CD4-positive, alpha-beta T cell (primary cell): ENCODE results near the gene CARS1. TPM values are rescaled to one million over a fixed set of nuclear protein-coding genes. Genes with fewer than 3 reads are reported as not detected.

Experiments used
- ATAC-seq: fragments of 200-7000 bp; cut with Tn5 transposase; one replicate; pipeline ENCODE4 v1.10.0; 2022; ENCODE audit warnings: mild to moderate bottlenecking; ENCODE audit not compliant: poor library complexity
- CTCF ChIA-PET: fragments of 350-600 bp; sonication (Branson Sonifier 250); formaldehyde crosslinking; loops from one replicate; lab custom pipeline; 2021; ENCODE audit warnings: antibody characterized with exemption, inconsistent platforms; lab: Charles Lee
- POLR2A ChIA-PET: fragments of 350-600 bp; sonication (Branson Sonifier 250); formaldehyde crosslinking; loops from one replicate; lab custom pipeline; 2021; ENCODE audit warnings: antibody characterized with exemption, inconsistent platforms; lab: Charles Lee
- DNase-seq, 14 experiments: peaks; one replicate each; pipeline ENCODE4 v3.0.0-alpha.2; 2013 to 2020; ENCODE audit warnings: mixed read lengths in 2 of 14
- H3K27ac ChIP-seq, 2 donors: one replicate each; pipeline versions ENCODE4 v1.5.1 to v1.7.0; 2013; ENCODE audit warnings: low read length in 2 of 2, low read depth in 1 of 2, mild to moderate bottlenecking in 1 of 2
- H3K27me3 ChIP-seq, 2 experiments: 1 replicate in 1 of 2; 2 replicates in 1 of 2; pipeline versions ENCODE4 v1.6.1 to v1.7.0; 2013; ENCODE audit warnings: low read length in 2 of 2, control low read depth in 1 of 2, mild to moderate bottlenecking in 1 of 2, moderate library complexity in 1 of 2; ENCODE audit not compliant: insufficient read depth in 2 of 2, control insufficient read depth in 1 of 2
- H3K36me3 ChIP-seq: one replicate; pipeline ENCODE4 v1.6.1; 2013; ENCODE audit warnings: low read length, control low read depth; ENCODE audit not compliant: insufficient read depth
- H3K4me1 ChIP-seq: one replicate; pipeline ENCODE4 v1.6.1; 2013; ENCODE audit warnings: low read length, control low read depth; ENCODE audit not compliant: insufficient read depth
- H3K4me3 ChIP-seq: one replicate; pipeline ENCODE4 v1.5.1; 2013; ENCODE audit warnings: mild to moderate bottlenecking, low read length, moderate library complexity
- H3K9me3 ChIP-seq, 2 experiments: 1 replicate in 1 of 2; 2 replicates in 1 of 2; pipeline versions ENCODE4 v1.6.1 to v1.7.0; 2013; ENCODE audit warnings: low read length in 2 of 2, mild to moderate bottlenecking in 2 of 2, control low read depth in 1 of 2, moderate library complexity in 1 of 2; ENCODE audit not compliant: control insufficient read depth in 1 of 2, insufficient read depth in 1 of 2
- H3K27ac Mint-ChIP-seq: one replicate; pipeline ENCODE4 v1.8.0; 2020; ENCODE audit warnings: mixed read lengths
- H3K27me3 Mint-ChIP-seq: one replicate; pipeline ENCODE4 v1.8.0; 2021; ENCODE audit warnings: mixed read lengths
- H3K36me3 Mint-ChIP-seq: one replicate; pipeline ENCODE4 v1.8.0; 2021; ENCODE audit warnings: low read depth, mixed read lengths
- H3K4me1 Mint-ChIP-seq: one replicate; pipeline ENCODE4 v1.8.0; 2021; ENCODE audit warnings: low read depth, mixed read lengths
- H3K4me3 Mint-ChIP-seq: one replicate; pipeline ENCODE4 v1.8.0; 2020; ENCODE audit warnings: mild to moderate bottlenecking, mixed read lengths
- H3K9me3 Mint-ChIP-seq: one replicate; pipeline ENCODE4 v1.8.0; 2020; ENCODE audit warnings: mixed read lengths
- CTCF ChIP-seq: fragments of 200-600 bp; IDR thresholded peaks from one replicate; pipeline ENCODE4 v1.8.0; 2022; ENCODE audit warnings: antibody characterized with exemption, mild to moderate bottlenecking
- intact Hi-C, 2 experiments: fragments of 100-400 bp; cut with DNase I in 1 of 2; cut with micrococcal nuclease in 1 of 2; formaldehyde crosslinking; loops; one replicate each; pipeline versions ENCODE4 v1.15.1 to v1.9.0; 2023 to 2025; cut with DNase I, micrococcal nuclease
- total RNA-seq, 174 experiments: library from RNA in 2 of 174; stranded (reverse) in 2 of 174; gene quantifications; one replicate each; pipeline ENCODE4 v1.2.3 and lab custom pipeline; 2021 to 2026

Gene CARS1
- total RNA-seq, 2 experiments from 2014 or later: 24.1 to 25.2 TPM

GRCh38 chr11:3091081-3091845 lies 34.0 kb upstream of the CARS1 start:
- Mint-ChIP-seq H3K27ac (no peak overlapping the region), H3K4me3 (no peak overlapping the region), H3K9me3 (no peaks in the 10 kb centered on the region), H3K36me3 (peaks cover 4% of the 10 kb centered on the region), H3K4me1 (no peaks in the 10 kb centered on the region), H3K27me3 (no peaks in the 10 kb centered on the region)
- intact Hi-C loops: loop anchor here (1.0 to 2.0 kb wide), 4 partner anchors 54 to 558 kb away; no protein-coding TSS in a partner anchor
- CTCF ChIA-PET: interaction anchor here (0.7 to 3.8 kb wide), 18 partner anchors 14 to 559 kb away, joined by 3 to 60 read pairs (median 4); partner anchors contain the start of genes CARS1 and NAP1L4
- H3K9me3 ChIP-seq: peaks cover 0 to 8% of the 10 kb centered on the region in 2 experiments
- H3K27me3 ChIP-seq: peaks cover 0 to 3% of the 10 kb centered on the region in 2 experiments
- no peak for ATAC-seq
- H3K4me3 ChIP-seq: no peak overlapping the region
- no peak overlapping the region for H3K27ac ChIP-seq
- no peak for TF ChIP-seq CTCF
- POLR2A ChIA-PET: interaction anchor here (0.7 to 2.4 kb wide), 11 partner anchors 41 to 558 kb away, joined by 3 to 11 read pairs (median 4); partner anchors contain the start of gene NAP1L4
- no peaks in the 10 kb centered on the region for H3K36me3 ChIP-seq
- H3K4me1 ChIP-seq: peaks cover 6% of the 10 kb centered on the region
- DNase-seq: peak in 2 of 14 experiments; percentile 13 to 32

GRCh38 chr11:3090096-3090901 lies 33.1 kb upstream of the CARS1 start:
- Histone ChIP-seq H3K4me1 (peaks cover 6% of the 10 kb centered on the region), H3K36me3 (no peaks in the 10 kb centered on the region), H3K27me3 (peaks cover 0 to 3% of the 10 kb centered on the region in 2 experiments), H3K9me3 (peaks cover 0 to 8% of the 10 kb centered on the region in 2 experiments), H3K27ac (no peak overlapping the region), H3K4me3 (no peak overlapping the region)
- ATAC-seq (no peak), DNase-seq (peak in 2 of 14 experiments; percentile 17 to 23)
- Mint-ChIP-seq H3K4me1 (no peaks in the 10 kb centered on the region), H3K4me3 (no peak overlapping the region), H3K9me3 (no peaks in the 10 kb centered on the region), H3K36me3 (peaks cover 4% of the 10 kb centered on the region), H3K27ac (no peak overlapping the region), H3K27me3 (no peaks in the 10 kb centered on the region)
- POLR2A ChIA-PET: interaction anchor here (1.1 to 2.4 kb wide), 5 partner anchors 50 to 560 kb away, joined by 3 to 7 read pairs (median 5); no protein-coding TSS in a partner anchor
- TF ChIP-seq CTCF: no peak
- intact Hi-C loops: loop anchor here in 1 of 2 experiments (2.0 kb wide), 1 partner anchor 159 kb away; no protein-coding TSS in a partner anchor
- CTCF ChIA-PET: interaction anchor here (1.3 to 3.8 kb wide), 5 partner anchors 52 to 558 kb away, joined by 3 to 60 read pairs (median 9); no protein-coding TSS in a partner anchor
